Vagina (tissue), 2 donors: Measurements from ENCODE around the gene ORM2.
A peak's percentile ranks its signal among the peaks of the same experiment; 100 is the strongest.

Source experiments
- POLR2A ChIP-seq, 2 donors: fragments of 450-650 bp; IDR thresholded peaks; one replicate each; pipeline ENCODE4 v1.6.1; 2017; ENCODE audit warnings: antibody characterized with exemption in 2 of 2, mild to moderate bottlenecking in 2 of 2, moderate library complexity in 2 of 2
- POLR2AphosphoS5 ChIP-seq, 2 donors: sonication (generic); formaldehyde crosslinking; IDR thresholded peaks; one replicate each; pipeline ENCODE4 v1.9.0; 2017; ENCODE audit warnings: antibody characterized with exemption in 2 of 2, mild to moderate bottlenecking in 2 of 2, low read depth in 1 of 2; ENCODE audit not compliant: insufficient read depth in 1 of 2
- TF ChIP-seq, protein P1 (sequence below), 3 experiments: fragments of 450-650 bp in 2 of 3; fragments of 200-600 bp in 1 of 3; sonication (generic) in 1 of 3; IDR thresholded peaks; one replicate each; pipeline ENCODE4 v1.5.1; 2017 to 2019; ENCODE audit warnings: antibody characterized with exemption in 3 of 3, mild to moderate bottlenecking in 2 of 3, moderate library complexity in 2 of 3

DNA sequence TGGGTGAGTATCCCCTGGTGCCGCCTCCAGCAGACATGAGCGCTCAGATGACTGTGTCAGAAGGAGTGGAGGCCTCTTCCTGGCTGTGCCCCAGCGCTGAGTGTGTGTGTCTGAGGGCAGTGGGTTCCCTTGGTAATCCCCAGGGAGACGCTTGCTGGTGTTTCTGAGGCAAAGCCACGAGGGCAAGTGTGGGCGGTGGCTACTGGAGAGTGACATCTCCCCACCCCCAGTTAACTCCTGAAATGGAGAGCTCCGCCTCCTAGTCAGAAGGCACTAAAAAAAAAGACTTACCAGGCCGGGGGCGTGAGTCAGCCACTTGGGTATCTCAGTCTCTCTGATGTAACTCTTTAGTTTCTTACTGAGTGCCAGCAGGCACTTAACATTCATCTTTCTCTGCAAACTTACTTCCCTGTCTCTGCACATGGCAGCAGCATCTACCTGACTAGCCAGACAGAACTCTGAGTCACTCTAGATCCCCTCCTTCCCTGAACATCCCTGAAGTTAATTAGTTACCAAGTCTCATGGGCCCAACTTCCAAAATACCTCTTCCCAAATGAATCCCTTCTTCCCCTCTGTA is 19.3 kb downstream of the ORM2 start:
- TF ChIP-seq, protein P1, sequence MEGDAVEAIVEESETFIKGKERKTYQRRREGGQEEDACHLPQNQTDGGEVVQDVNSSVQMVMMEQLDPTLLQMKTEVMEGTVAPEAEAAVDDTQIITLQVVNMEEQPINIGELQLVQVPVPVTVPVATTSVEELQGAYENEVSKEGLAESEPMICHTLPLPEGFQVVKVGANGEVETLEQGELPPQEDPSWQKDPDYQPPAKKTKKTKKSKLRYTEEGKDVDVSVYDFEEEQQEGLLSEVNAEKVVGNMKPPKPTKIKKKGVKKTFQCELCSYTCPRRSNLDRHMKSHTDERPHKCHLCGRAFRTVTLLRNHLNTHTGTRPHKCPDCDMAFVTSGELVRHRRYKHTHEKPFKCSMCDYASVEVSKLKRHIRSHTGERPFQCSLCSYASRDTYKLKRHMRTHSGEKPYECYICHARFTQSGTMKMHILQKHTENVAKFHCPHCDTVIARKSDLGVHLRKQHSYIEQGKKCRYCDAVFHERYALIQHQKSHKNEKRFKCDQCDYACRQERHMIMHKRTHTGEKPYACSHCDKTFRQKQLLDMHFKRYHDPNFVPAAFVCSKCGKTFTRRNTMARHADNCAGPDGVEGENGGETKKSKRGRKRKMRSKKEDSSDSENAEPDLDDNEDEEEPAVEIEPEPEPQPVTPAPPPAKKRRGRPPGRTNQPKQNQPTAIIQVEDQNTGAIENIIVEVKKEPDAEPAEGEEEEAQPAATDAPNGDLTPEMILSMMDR (IDR thresholded peaks at IDR 0.05) = no peak
- TF ChIP-seq POLR2A (IDR thresholded peaks at IDR 0.05) (no peak), POLR2AphosphoS5 (IDR thresholded peaks at IDR 0.05; ENCODE audit: insufficient read depth in 1 of 2, low read depth in 1 of 2) (peak; percentile 69 to 80)
